GM19099 (cell line): ENCODE results near the gene HSD17B1.
"Not testable (repeated sequence)": the region's sequence is repeated elsewhere in the genome, so short reads cannot be mapped to it uniquely, and the experiment has no call there.

Experiments
- POLR2A ChIP-seq: IDR thresholded peaks from 3 replicates; pipeline ENCODE4 v1.6.1; 2011; ENCODE audit warnings: low read depth; ENCODE audit not compliant: insufficient read length; ENCODE audit errors: extremely low read depth

Gene HSD17B1

GRCh38 chr17:42552736-42553135 lies at the start of gene HSD17B1:
Gene HSD17B1 (plus strand): TSS chr17:42552923. CDS start chr17:42552934, 11 bp downstream.
- TF ChIP-seq POLR2A: not testable (repeated sequence)

- no peak for TF ChIP-seq POLR2A
Observed at GRCh38 chr17:42502926-42503325, 49.8 kb upstream of the HSD17B1 start.

GRCh38 chr17:42507671-42508070 lies 45.1 kb upstream of the HSD17B1 start:
- no peak for TF ChIP-seq POLR2A

- no peak for TF ChIP-seq POLR2A
Observed at GRCh38 chr17:42508426-42509165, 44.1 kb upstream of the HSD17B1 start.

- TF ChIP-seq POLR2A: no peak
Observed at GRCh38 chr17:42509409-42509808, 43.3 kb upstream of the HSD17B1 start.

GRCh38 chr17:42509841-42510240 lies 42.9 kb upstream of the HSD17B1 start:
- TF ChIP-seq POLR2A: no peak

GRCh38 chr17:42512246-42512645 lies 40.5 kb upstream of the HSD17B1 start:
- TF ChIP-seq POLR2A: no peak

- TF ChIP-seq POLR2A: no peak
Observed at GRCh38 chr17:42512733-42513251, 39.9 kb upstream of the HSD17B1 start.

GRCh38 chr17:42513686-42514085 lies 39.0 kb upstream of the HSD17B1 start:
- no peak for TF ChIP-seq POLR2A

- TF ChIP-seq POLR2A: no peak
Observed at GRCh38 chr17:42514279-42514678, 38.4 kb upstream of the HSD17B1 start.

- TF ChIP-seq POLR2A: no peak
Observed at GRCh38 chr17:42514867-42515266, 37.9 kb upstream of the HSD17B1 start.

- TF ChIP-seq POLR2A: no peak
Observed at GRCh38 chr17:42517516-42517915, 35.2 kb upstream of the HSD17B1 start.

- no peak for TF ChIP-seq POLR2A
Observed at GRCh38 chr17:42518046-42518754, 34.5 kb upstream of the HSD17B1 start.

GRCh38 chr17:42518755-42519545 lies 33.8 kb upstream of the HSD17B1 start:
- TF ChIP-seq POLR2A: no peak
